SK-N-SH (cell line): ENCODE results near the gene DDIT3. TPM values are rescaled to one million over a fixed set of nuclear protein-coding genes. Genes with fewer than 3 reads are reported as not detected.
"Not testable (repeated sequence)": the region's sequence is repeated elsewhere in the genome, so short reads cannot be mapped to it uniquely, and the experiment has no call there.

Source experiments
- CTCF ChIA-PET: fragments of 300-600, 350-600 bp; formaldehyde crosslinking; extraction: SDS; loops from one replicate; lab custom pipeline; 2021; lab: Yijun Ruan, JAX
- POLR2A ChIA-PET: fragments of 350-600 bp; sonication (Branson Sonifier 250); formaldehyde crosslinking; extraction: SDS; loops from one replicate; lab custom pipeline; 2020; ENCODE audit warnings: antibody characterized with exemption, inconsistent platforms; lab: Yijun Ruan, JAX
- DNase-seq: peaks from one replicate; pipeline ENCODE4 v3.0.0; 2012
- H2AFZ ChIP-seq: fragments of 200-600 bp; sonication (generic); 2 replicates; pipeline ENCODE4 v1.8.1; 2016; ENCODE audit warnings: antibody characterized with exemption, mild to moderate bottlenecking, low read depth
- H3F3A ChIP-seq: fragments of 200-600 bp; sonication (generic); replicated peaks from 2 replicates; pipeline ENCODE3; 2016; ENCODE audit warnings: antibody characterized with exemption, mild to moderate bottlenecking; ENCODE audit not compliant: insufficient read depth
- H3K27ac ChIP-seq, 2 experiments: fragments of 200-500 bp in 1 of 2; fragments of 200-600 bp in 1 of 2; sonication (Bioruptor generic) in 1 of 2; sonication (generic), shearing (Covaris generic) in 1 of 2; 2 replicates each; pipeline versions ENCODE4 v1.5.1 to v1.6.1; 2014 to 2016; ENCODE audit warnings: low read depth in 2 of 2, inconsistent platforms in 1 of 2, low read length in 1 of 2, mild to moderate bottlenecking in 1 of 2, mixed read lengths in 1 of 2
- H3K27me3 ChIP-seq: fragments of 200-600 bp; sonication (generic), shearing (Covaris generic); 2 replicates; pipeline ENCODE4 v1.6.1; 2016; ENCODE audit warnings: mixed run types; ENCODE audit not compliant: insufficient read depth
- H3K36me3 ChIP-seq, 2 experiments: fragments of 200-500 bp in 1 of 2; fragments of 200-600 bp in 1 of 2; sonication (Bioruptor generic) in 1 of 2; sonication (generic) in 1 of 2; replicated peaks in 1 of 2; 2 replicates each; pipeline versions ENCODE3 to v1.5.1; 2014 to 2016; ENCODE audit warnings: low read length in 1 of 2, mild to moderate bottlenecking in 1 of 2; ENCODE audit not compliant: insufficient read depth in 2 of 2, control insufficient read depth in 1 of 2
- H3K4me1 ChIP-seq, 2 experiments: fragments of 200-500 bp in 1 of 2; fragments of 200-600 bp in 1 of 2; sonication (Bioruptor generic) in 1 of 2; sonication (generic), shearing (Covaris generic) in 1 of 2; 2 replicates each; pipeline versions ENCODE4 v1.5.1 to v1.6.1; 2014 to 2016; ENCODE audit warnings: low read depth in 1 of 2, low read length in 1 of 2, mixed run types in 1 of 2; ENCODE audit not compliant: insufficient read depth in 2 of 2, control insufficient read depth in 1 of 2
- H3K4me2 ChIP-seq: fragments of 200-600 bp; sonication (generic), shearing (Covaris generic); 2 replicates; pipeline ENCODE4 v1.6.1; 2017; ENCODE audit warnings: mixed run types
- H3K4me3 ChIP-seq, 2 experiments: fragments of 200-500 bp in 1 of 2; fragments of 200-600 bp in 1 of 2; sonication (Bioruptor generic) in 1 of 2; sonication (generic), shearing (Covaris generic) in 1 of 2; 2 replicates each; pipeline versions ENCODE4 v1.5.1 to v1.8.1; 2014 to 2016; ENCODE audit warnings: low read depth in 2 of 2, inconsistent platforms in 1 of 2, low read length in 1 of 2, mild to moderate bottlenecking in 1 of 2, mixed read lengths in 1 of 2, moderate library complexity in 1 of 2
- H3K79me2 ChIP-seq: fragments of 200-600 bp; sonication (generic); 2 replicates; pipeline ENCODE4 v1.8.1; 2017; ENCODE audit warnings: mild to moderate bottlenecking; ENCODE audit not compliant: insufficient read depth
- H3K9ac ChIP-seq: fragments of 200-600 bp; sonication (generic); 2 replicates; pipeline ENCODE4 v1.6.1; 2017; ENCODE audit warnings: mixed run types
- H3K9me2 ChIP-seq: fragments of 200-600 bp; sonication (generic); 2 replicates; pipeline ENCODE4 v1.6.1; 2017; ENCODE audit warnings: mixed run types
- H3K9me3 ChIP-seq: fragments of 200-600 bp; sonication (generic); 2 replicates; pipeline ENCODE4 v1.6.1; 2017; ENCODE audit warnings: mixed run types, mild to moderate bottlenecking, moderate library complexity
- H4K20me1 ChIP-seq: fragments of 200-600 bp; sonication (generic); 2 replicates; pipeline ENCODE4 v1.6.1; 2017; ENCODE audit warnings: mild to moderate bottlenecking, mixed run types; ENCODE audit not compliant: insufficient read depth
- EZH2phosphoT487 ChIP-seq: fragments of 200-600 bp; sonication (generic); IDR thresholded peaks from 2 replicates; pipeline ENCODE4 v1.6.1; 2017; ENCODE audit warnings: low read depth, mixed run types, mild to moderate bottlenecking, antibody characterized with exemption, moderate library complexity, borderline replicate concordance
- MAX ChIP-seq: IDR thresholded peaks from 2 replicates; pipeline ENCODE4 v1.4.0; 2012; ENCODE audit warnings: low read depth
- NRF1 ChIP-seq: IDR thresholded peaks from 2 replicates; pipeline ENCODE4 v1.6.1; 2012; ENCODE audit warnings: low read depth, mild to moderate bottlenecking, low read length
- POLR2AphosphoS5 ChIP-seq: IDR thresholded peaks from 2 replicates; pipeline ENCODE4 v1.6.1; 2012; ENCODE audit warnings: low read depth, low read length
- RCOR1 ChIP-seq: fragments of 150-350 bp; IDR thresholded peaks from 2 replicates; pipeline ENCODE4 v1.6.1; 2017; ENCODE audit warnings: antibody characterized with exemption, low read length
- TEAD4 ChIP-seq: IDR thresholded peaks from 2 replicates; pipeline ENCODE4 v1.4.0; 2012; ENCODE audit warnings: mild to moderate bottlenecking, borderline replicate concordance; ENCODE audit not compliant: insufficient read depth
- WGBS: methylation state at CpG from one replicate; pipeline ENCODE4 v1.1.6; 2017; ENCODE audit warnings: low lambda C conversion rate; 5-methylcytosine and 5-hydroxymethylcytosine counted together
- polyA plus RNA-seq, 3 experiments: library from polyadenylated mRNA; depleted of rRNA; stranded (reverse); fragments of >200 nt; gene quantifications; 2 replicates each; pipeline ENCODE4 v1.2.3, GENCODE V29; 2012

Gene DDIT3
- polyA plus RNA-seq, 1 of the 3 experiments (the other 2 are of a cell fraction): 26.3 TPM

- no peak overlapping the region for H3K27ac ChIP-seq
- no peak for DNase-seq
- H3K4me1 ChIP-seq: no peaks in the 10 kb centered on the region; a peak in 1 of 4 replicates
- WGBS: 97% methylated on average over 7 of the region's 7 CpGs
- no peaks in the 10 kb centered on the region for H3K27me3 ChIP-seq
- H3K9me3 ChIP-seq: no peaks in the 10 kb centered on the region
- H3K4me3 ChIP-seq: no peak overlapping the region
- H2AFZ ChIP-seq: no peak overlapping the region
- no peak for TF ChIP-seq POLR2AphosphoS5
- TF ChIP-seq, all 33 proteins: peak for 0
- Histone ChIP-seq H3K9ac (no peak overlapping the region), H3K79me2 (peaks cover 3% of the 10 kb centered on the region; the same call in 1 of the 2 replicates), H4K20me1 (peaks cover 9% of the 10 kb centered on the region; the same call in 1 of the 2 replicates), H3K36me3 (peaks cover 39 to 58% of the 10 kb centered on the region in 2 experiments), H3F3A (peaks cover 33% of the 10 kb centered on the region), H3K9me2 (no peaks in the 10 kb centered on the region), H3K4me2 (no peak overlapping the region)
- POLR2A ChIA-PET: interaction anchor here (0.7 kb wide), 1 partner anchor 772 kb away, joined by 3 read pairs; no protein-coding TSS in a partner anchor
- CTCF ChIA-PET: interaction anchor here (0.6 kb wide), 3 partner anchors 51 to 248 kb away, joined by 3 to 4 read pairs (median 3); no protein-coding TSS in a partner anchor
Observed at GRCh38 chr12:57511588-57512325, 8.6 kb downstream of the DDIT3 start.

GRCh38 chr12:57511161-57511560 is 9.2 kb downstream of the DDIT3 start:
- Histone ChIP-seq H3K27me3 (no peaks in the 10 kb centered on the region), H3K9ac (no peak overlapping the region), H2AFZ (no peak overlapping the region), H3K4me1 (no peaks in the 10 kb centered on the region), H3F3A (peaks cover 27% of the 10 kb centered on the region), H3K27ac (no peak overlapping the region), H3K9me3 (no peaks in the 10 kb centered on the region), H4K20me1 (peaks cover 3% of the 10 kb centered on the region; the same call in 1 of the 2 replicates), H3K36me3 (peaks cover 41 to 56% of the 10 kb centered on the region in 2 experiments), H3K4me3 (no peak overlapping the region), H3K4me2 (no peak overlapping the region), H3K9me2 (no peaks in the 10 kb centered on the region), H3K79me2 (no peaks in the 10 kb centered on the region)
- WGBS: 98% methylated on average over 4 of the region's 4 CpGs
- DNase-seq: no peak
- POLR2A ChIA-PET: no interaction called here
- TF ChIP-seq TEAD4 (no peak), RCOR1 (no peak), EZH2phosphoT487 (no peak), NRF1 (no peak), MAX (no peak)
- CTCF ChIA-PET: interaction anchor here (0.6 kb wide), 3 partner anchors 33 to 248 kb away, joined by 3 to 4 read pairs (median 3); no protein-coding TSS in a partner anchor

- no CpG with 5 or more reads among the region's 28 CpGs for WGBS
- DNase-seq, H3K27ac ChIP-seq, H3K9me2 ChIP-seq, H3K4me2 ChIP-seq, H4K20me1 ChIP-seq, CTCF ChIA-PET, H3K4me1 ChIP-seq, H2AFZ ChIP-seq, POLR2A ChIA-PET, H3K27me3 ChIP-seq, H3K9me3 ChIP-seq, H3K9ac ChIP-seq, H3K79me2 ChIP-seq, H3K4me3 ChIP-seq: not testable (repeated sequence)
- Histone ChIP-seq H3K36me3 (peaks cover 39 to 52% of the 10 kb centered on the region in 2 experiments), H3F3A (peaks cover 17% of the 10 kb centered on the region)
Observed at GRCh38 chr12:57507796-57508195, 12.5 kb downstream of the DDIT3 start.

GRCh38 chr12:57506541-57506940 is 13.8 kb downstream of the DDIT3 start:
- H3K9ac ChIP-seq, H3K27me3 ChIP-seq, H3F3A ChIP-seq, H2AFZ ChIP-seq, H4K20me1 ChIP-seq, H3K79me2 ChIP-seq, H3K4me1 ChIP-seq, H3K4me3 ChIP-seq, H3K27ac ChIP-seq, H3K9me3 ChIP-seq, CTCF ChIA-PET, H3K4me2 ChIP-seq, H3K9me2 ChIP-seq, DNase-seq, POLR2A ChIA-PET: not testable (repeated sequence)
- WGBS: 95% methylated on average over 4 of the region's 4 CpGs
- H3K36me3 ChIP-seq: peaks cover 33 to 55% of the 10 kb centered on the region in 2 experiments

GRCh38 chr12:57502311-57502969 is 17.9 kb downstream of the DDIT3 start:
- CTCF ChIA-PET: interaction anchor here (1.2 to 2.2 kb wide), 3 partner anchors 10 to 44 kb away, joined by 3 to 7 read pairs (median 4); no protein-coding TSS in a partner anchor

More at GRCh38 chr12:57502311-57502969, 17.9 kb downstream of the DDIT3 start:
- not testable (repeated sequence) for DNase-seq, H3K79me2 ChIP-seq, H3K27me3 ChIP-seq, H3K27ac ChIP-seq, H2AFZ ChIP-seq, H4K20me1 ChIP-seq, H3K9me3 ChIP-seq, H3K4me2 ChIP-seq, H3K4me3 ChIP-seq, H3K9me2 ChIP-seq, H3F3A ChIP-seq, H3K4me1 ChIP-seq, H3K9ac ChIP-seq
- POLR2A ChIA-PET: interaction anchor here (1.3 to 2.9 kb wide), 5 partner anchors 10 to 18 kb away, joined by 3 to 10 read pairs (median 5); partner anchors contain the start of gene DDIT3
- WGBS: 97% methylated on average over 22 of the region's 22 CpGs
- H3K36me3 ChIP-seq: peaks cover 48 to 82% of the 10 kb centered on the region in 2 experiments
